OCI-M1 (cell line): ENCODE measurements around the gene RRAS2.
"Not testable (repeated sequence)": the region's sequence is repeated elsewhere in the genome, so short reads cannot be mapped to it uniquely, and the experiment has no call there.

ENCODE experiments used
- DNase-seq: peaks from one replicate; lab custom pipeline; 2025; lab: John Stamatoyannopoulos, UW

RRAS2 gene

GRCh38 chr11:14371249-14371648 is 12.3 kb upstream of the RRAS2 start:
- DNase-seq: no peak

DNA sequence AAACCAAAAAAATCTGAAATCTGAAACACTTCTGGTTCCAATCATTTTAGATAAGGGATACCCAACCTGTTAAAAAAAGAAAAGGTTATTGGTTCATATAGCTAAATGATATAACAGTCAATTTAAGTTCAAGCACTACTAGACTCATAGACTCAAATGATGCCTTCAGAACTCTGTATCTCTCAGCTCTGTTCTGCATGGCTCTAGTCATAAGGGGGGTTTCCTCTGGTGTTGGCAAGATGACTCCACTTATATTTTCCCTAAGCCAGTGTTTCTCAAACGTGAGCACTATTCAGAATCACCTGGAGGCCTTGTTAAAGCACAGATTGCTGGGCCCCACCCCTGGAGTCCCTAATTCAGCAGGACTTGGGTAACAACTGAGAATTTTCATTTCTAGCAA is 11.5 kb upstream of the RRAS2 start:
- no peak for DNase-seq

- no peak for DNase-seq
Observed at GRCh38 chr11:14369598-14369997, 10.6 kb upstream of the RRAS2 start.

GRCh38 chr11:14366936-14367335 is 8.0 kb upstream of the RRAS2 start:
- DNase-seq: no peak

DNA sequence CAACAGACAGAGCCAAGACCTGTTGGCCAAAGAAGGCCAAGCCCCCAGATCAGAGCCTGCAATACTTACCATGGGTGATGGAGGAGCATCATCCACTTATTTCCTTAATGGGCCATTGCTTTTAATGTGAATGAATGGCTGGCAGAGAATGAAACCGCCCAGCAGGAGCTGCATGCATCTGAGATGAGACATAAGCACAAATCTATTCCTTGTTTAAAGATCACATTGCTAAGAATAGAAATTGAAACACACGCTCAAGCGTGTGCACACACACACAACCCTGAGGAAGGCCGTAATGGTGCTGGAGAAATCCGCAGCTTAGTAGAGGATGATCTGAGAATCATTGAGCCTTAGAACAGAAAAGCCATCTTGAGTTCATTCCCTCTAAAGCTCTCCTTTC is 5.3 kb upstream of the RRAS2 start:
- no peak for DNase-seq

DNA sequence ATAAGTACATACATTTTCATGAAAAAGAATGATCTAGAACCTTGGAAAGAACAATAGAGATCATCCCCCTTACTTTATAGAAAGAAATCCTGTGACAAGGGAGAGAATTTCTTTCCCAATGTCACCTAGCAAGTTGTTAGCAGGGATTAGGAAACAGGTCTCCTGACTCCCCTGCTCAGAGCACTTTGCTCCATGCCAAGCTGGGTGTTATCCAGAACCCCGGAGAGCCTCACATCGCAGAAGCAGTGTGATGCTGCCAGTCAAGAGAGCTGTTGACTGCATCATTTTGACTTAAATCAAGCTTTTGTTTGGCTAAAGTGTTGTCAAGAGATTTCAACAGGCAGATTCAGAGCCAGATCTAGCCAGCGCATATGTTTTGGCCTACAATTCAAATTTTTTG is 3.6 kb upstream of the RRAS2 start:
- no peak for DNase-seq

DNA sequence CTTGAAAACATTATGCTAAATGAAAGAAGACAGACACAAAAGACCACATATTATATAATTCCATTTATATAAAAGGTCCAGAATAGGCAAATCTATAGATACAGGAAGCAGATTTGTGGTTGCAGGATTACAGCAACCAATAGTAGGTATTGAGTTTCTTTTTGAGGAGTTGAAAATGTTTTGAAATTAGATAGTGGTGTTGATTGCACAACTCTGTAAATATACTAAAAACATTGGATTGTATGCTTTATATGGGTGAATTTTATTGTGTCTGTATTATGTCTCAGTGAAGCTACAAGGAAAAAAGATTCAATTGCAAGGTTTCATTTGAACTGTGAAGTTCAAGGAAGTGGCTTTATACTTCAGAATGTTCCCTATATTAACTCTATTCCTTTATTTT is 3.0 kb upstream of the RRAS2 start:
- no peak for DNase-seq

- no peak for DNase-seq
Observed at GRCh38 chr11:14360976-14361375, 2.0 kb upstream of the RRAS2 start.

- no peak for DNase-seq
Observed at GRCh38 chr11:14359501-14360031, 583 bp upstream of the RRAS2 start.

DNA sequence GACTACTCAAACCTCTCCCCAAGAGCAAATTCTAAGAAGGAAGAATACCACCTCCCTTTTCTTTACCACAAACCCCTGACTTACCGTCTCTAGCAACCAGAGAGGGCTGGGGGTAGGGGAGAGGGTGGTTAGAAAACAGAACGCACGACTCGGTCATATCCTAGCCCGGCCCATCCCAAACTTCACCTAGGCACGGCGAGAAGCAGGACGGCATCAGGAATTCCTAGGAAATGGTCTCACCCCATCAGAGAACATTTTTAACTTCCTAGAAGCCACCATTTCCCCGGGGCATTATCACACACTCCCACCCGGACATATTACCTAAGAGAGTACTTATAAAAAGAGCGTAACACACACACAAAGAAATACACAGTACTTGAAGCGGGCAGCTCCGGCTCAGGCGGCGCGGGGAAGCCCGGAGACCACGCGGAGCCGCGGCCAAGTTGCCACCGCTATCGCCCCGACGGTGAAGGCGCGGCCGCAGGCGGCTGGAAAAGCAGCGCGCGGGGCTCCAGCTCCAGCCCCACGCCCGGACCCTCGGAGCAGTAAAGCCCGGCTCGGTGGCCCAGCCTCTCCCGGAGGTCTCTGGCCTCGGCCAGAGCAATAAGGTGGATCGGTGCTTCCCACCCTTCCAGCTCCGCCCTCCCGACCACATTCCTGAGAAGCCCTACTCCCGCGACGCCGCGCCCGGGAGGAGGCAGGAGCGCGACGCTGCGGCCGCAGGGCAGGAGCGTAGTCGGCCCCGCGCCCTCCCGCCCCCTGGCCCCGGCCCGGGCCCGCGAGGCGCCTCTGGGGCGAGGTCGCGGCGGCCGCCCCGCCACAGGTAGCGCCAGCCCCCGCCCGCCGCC is 878 bp downstream of the RRAS2 start:
- peak; percentile 56 for DNase-seq

GRCh38 chr11:14356342-14356741 is 2.6 kb downstream of the RRAS2 start:
- DNase-seq: no peak

DNA sequence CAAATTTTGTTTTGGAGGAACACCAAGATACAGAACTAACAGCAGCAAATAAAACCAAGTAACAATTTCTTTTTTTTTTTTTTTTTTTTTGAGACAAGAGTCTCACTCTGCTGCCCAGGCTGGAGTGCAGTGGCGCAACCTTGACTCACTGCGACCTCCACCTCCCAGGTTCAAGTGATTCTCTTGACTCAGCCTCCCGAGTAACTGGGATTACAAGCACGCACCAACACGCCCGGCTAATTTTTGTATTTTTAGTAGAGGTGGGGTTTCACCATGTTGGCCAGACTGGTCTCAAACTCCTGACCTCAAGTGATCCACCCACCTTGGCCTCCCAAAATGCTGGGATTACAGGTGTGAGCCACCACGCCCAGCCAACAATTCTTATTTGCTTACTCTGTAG is 4.4 kb downstream of the RRAS2 start:
- not testable (repeated sequence) for DNase-seq

DNA sequence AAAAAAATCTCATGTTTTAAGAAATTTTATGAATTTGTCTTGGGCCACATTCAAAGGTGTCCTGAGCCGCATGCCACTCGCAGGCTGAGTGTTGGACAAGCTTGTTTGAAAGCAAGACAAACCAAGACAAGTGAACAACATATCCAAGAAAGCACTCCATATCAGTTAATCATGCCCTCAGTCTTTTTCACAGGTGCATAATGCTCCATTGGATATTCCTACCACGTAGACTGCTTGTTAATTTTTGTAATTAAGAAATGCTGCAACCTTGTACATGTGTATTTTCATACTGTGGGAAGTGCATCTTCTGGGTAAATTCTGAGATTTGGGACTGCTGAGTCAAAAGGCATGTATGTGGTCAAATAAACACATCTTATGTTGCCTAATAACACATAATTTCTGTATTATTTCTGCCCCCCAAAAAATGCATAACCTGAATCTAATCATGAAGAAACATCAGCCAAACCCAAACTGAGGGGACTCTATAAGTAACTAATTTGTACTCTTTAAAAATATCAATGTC is 8.2 kb downstream of the RRAS2 start:
- DNase-seq: no peak

DNA sequence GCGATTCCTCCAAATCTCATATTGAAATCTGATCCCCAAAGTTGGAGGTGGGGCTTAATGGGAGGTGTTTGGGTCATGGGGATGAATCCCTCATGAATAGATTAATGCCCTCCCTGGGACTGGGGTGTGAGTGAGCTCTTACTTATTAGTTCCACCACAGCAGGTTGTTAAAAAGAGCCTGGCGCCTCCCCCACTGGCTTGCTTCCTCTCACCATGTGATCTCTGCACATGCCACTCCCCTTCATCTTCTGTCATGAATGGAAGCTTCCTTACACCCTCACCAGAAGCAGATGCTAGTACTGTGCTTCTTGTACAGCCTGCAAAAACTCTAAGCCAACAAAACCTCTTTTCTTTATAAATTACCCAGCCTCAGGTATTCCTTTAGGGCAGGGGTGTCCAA is 8.8 kb downstream of the RRAS2 start:
- peak; percentile 68 for DNase-seq

DNA sequence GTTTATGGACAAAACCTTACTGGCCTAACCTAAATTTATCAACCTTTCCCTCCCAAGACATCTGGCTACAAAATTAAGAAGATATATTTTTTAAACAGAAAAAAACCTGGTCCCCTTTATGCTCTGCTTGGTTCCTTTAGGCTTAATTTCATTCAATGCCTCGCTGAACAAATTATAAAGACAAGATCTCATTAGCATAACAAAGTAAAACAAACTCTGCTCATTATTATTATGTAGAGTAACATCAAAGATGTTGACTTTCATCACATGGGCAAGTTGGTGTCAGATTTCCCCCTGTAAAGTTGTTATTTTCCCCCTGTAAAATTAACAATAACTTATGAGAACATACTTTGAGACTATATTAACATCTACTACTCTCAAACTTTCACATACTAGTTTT is 11.0 kb downstream of the RRAS2 start:
- DNase-seq: no peak

DNA sequence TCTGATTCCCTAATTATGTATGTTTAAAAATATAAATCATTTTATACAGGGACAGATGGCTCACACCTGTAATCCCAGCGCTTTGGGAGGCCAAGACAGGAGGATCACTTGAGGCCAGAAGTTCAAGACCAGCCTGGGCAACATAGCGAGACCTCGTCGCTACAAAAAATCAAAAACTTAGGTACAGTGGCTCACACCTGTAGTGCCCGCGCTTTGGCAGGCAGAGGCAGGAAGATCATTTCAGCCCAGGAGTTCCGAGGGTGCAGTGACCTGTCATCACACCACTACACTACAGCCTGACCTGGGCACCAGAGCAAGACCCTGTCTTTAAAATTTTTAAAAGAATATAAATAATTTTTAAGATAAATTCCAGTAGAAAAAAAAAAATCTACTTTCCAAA is 11.5 kb downstream of the RRAS2 start:
- DNase-seq: no peak

DNA sequence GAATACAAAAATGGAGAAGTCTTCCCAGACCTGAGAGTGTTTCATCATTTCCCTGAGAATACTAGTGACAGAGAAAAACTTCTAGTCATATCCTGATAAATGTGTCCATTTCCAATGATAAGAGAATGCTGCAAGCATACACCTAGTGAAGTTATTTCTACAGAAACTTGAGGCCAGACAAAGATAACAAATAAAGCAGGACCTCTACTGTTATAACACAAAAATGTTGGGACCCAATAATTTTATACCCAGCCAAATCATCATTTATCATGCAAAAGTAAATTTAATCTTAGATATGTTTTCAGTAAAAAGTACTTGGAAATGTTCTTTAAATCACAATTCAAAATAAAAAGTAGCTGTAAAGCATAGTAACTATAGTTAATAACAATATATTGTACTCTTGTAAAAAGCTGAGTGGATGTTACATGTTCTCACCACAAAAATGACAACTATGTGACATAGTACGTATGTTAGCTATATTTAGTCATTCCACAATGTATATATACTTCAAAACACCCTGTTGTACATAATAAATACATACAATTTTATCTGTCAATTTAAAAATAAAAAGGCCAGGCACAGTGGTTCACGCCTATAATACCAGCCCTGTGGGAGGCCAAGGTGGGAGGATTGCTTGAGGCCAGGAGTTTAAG is 12.6 kb downstream of the RRAS2 start:
- no peak for DNase-seq

DNA sequence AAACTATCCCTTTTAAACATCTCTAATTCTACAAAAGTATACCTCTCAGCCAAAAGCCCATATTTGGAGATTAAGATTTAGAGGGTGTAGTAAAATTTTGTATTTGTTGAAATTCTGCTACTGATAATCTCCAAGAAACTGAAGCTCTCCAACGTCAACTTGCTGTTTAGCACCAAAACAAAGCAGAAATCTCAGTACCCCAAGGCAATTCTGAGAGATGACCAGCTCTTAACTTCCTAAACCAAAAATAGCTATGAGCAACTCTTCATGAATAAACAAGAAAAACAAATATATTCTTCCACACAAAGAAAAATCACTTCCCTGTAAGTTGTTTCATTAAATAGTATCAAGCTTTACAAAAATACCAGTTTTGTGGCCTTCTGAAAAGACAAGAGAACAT is 13.3 kb downstream of the RRAS2 start:
- DNase-seq: no peak

- DNase-seq: not testable (repeated sequence)
Observed at GRCh38 chr11:14345016-14345415, 14.0 kb downstream of the RRAS2 start.

DNA sequence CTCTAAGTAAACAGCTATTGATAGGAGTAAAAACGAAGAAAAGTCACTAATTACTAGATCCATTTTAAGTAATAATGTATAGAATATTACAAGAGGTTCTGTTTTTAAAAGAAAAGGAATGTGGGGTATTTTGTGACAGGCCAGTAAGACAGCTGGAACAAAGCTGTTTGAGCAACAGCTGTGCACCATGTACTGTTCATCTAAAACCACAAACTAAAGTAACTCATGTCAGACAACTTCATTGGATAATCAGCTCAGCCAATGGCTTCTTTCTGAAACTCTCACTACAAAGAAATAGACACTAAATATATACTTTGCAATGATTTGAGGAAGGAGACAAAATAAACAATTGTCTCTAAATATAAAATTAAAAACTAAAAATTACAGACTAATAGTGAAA is 16.1 kb downstream of the RRAS2 start:
- DNase-seq: peak; percentile 24

- DNase-seq: no peak
Observed at GRCh38 chr11:14341968-14342367, 17.0 kb downstream of the RRAS2 start.

DNA sequence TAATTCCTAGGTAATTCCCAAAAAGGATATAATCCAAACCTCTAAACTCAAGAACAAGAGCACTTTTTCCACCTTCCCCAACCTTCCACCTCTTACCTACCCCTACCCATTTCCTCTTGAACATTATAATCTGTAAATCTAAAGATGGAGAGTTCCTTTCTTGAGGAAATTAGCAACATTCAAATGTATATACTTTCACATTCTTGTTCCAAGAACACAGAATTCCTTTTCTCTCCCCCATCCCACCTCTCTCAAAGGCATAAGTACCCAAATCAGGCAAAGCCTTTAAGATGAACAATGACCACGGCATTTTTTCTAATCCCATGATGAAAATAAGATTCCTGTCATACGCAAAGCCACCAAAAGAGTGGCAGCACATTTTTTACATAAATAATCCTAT is 18.3 kb downstream of the RRAS2 start:
- DNase-seq: no peak

DNA sequence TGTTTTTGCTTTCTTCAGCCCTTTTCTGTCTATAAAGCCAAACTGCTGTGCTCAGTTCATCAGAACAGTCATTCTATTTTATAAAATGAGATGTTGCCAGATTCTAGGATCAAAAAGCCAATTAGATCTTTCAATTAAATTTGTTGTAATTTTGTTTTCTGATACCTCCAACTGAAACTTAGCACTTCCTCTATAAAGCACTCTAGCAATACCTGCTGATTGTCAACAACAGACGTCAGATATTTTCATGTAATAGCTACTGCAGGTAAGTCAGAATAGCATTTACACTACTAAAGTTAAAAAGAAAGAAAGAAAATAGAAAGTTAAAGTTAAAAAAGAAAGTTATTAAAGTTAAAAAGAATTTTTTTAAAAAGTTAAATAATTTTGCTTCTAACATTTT is 19.6 kb downstream of the RRAS2 start:
- DNase-seq: no peak
